Activated CD8-positive, alpha-beta T cell treated with anti-CD3 and anti-CD28 coated beads, Interleukin-2, amount 10 ng/mL, durations not matched to agents 7 days and 5 days (primary cell): Measurements from ENCODE around the gene CACNA2D1. TPM values are rescaled to one million over a fixed set of nuclear protein-coding genes. Genes with fewer than 3 reads are reported as not detected.

Source experiments
- ATAC-seq: fragments of 150-1000 bp; cut with Tn5 transposase; one replicate; pipeline ENCODE4 v1.10.0; 2021; ENCODE audit warnings: moderate library complexity
- CTCF ChIA-PET: fragments of 350-600 bp; sonication (Branson Sonifier 250); formaldehyde crosslinking; loops from one replicate; lab custom pipeline; 2021; ENCODE audit warnings: antibody characterized with exemption; lab: Charles Lee
- POLR2A ChIA-PET: fragments of 350-600 bp; sonication (Branson Sonifier 250); formaldehyde crosslinking; loops from one replicate; lab custom pipeline; 2021; ENCODE audit warnings: antibody characterized with exemption; lab: Charles Lee
- DNase-seq: peaks from one replicate; pipeline ENCODE4 v3.0.0-alpha.2; 2020
- H3K27ac Mint-ChIP-seq: one replicate; pipeline ENCODE4 v1.8.0; 2021; ENCODE audit warnings: mild to moderate bottlenecking, mixed read lengths
- H3K27me3 Mint-ChIP-seq: one replicate; pipeline ENCODE4 v1.8.0; 2021; ENCODE audit warnings: low read depth, mixed read lengths
- H3K36me3 Mint-ChIP-seq: one replicate; pipeline ENCODE4 v1.8.0; 2021; ENCODE audit warnings: low read depth, mixed read lengths
- H3K4me1 Mint-ChIP-seq: one replicate; pipeline ENCODE4 v1.8.0; 2021; ENCODE audit warnings: low read depth, mixed read lengths
- H3K4me3 Mint-ChIP-seq: one replicate; pipeline ENCODE4 v1.8.0; 2021; ENCODE audit warnings: mild to moderate bottlenecking, mixed read lengths
- H3K9me3 Mint-ChIP-seq: one replicate; pipeline ENCODE4 v1.8.0; 2022; ENCODE audit warnings: mixed read lengths; ENCODE audit not compliant: insufficient read depth
- total RNA-seq, 2 experiments: library from RNA; stranded (reverse); gene quantifications; one replicate each; pipeline ENCODE4 v1.2.3, GENCODE V29; 2021

CACNA2D1 gene
- total RNA-seq, 2 experiments from 2014 or later: not detected

- no peaks in the 10 kb centered on the region for H3K4me1 Mint-ChIP-seq
- no peaks in the 10 kb centered on the region for H3K36me3 Mint-ChIP-seq
- H3K4me3 Mint-ChIP-seq: no peak overlapping the region
- H3K9me3 Mint-ChIP-seq: no peaks in the 10 kb centered on the region
- ChIA-PET POLR2A (no interaction called here), CTCF (no interaction called here)
- no peaks in the 10 kb centered on the region for H3K27me3 Mint-ChIP-seq
- no peak for DNase-seq
- ATAC-seq: no peak
- no peak overlapping the region for H3K27ac Mint-ChIP-seq
Measured at GRCh38 chr7:81990395-81990794, 453.2 kb downstream of the CACNA2D1 start.

GRCh38 chr7:81986723-81987470 is 456.7 kb downstream of the CACNA2D1 start:
- CTCF ChIA-PET: no interaction called here
- Mint-ChIP-seq H3K4me1 (no peaks in the 10 kb centered on the region), H3K36me3 (no peaks in the 10 kb centered on the region), H3K27ac (no peak overlapping the region), H3K4me3 (no peak overlapping the region), H3K27me3 (no peaks in the 10 kb centered on the region), H3K9me3 (no peaks in the 10 kb centered on the region)
- DNase-seq (no peak), ATAC-seq (no peak)
- POLR2A ChIA-PET: no interaction called here

- ChIA-PET CTCF (no interaction called here), POLR2A (no interaction called here)
- ATAC-seq (no peak), DNase-seq (no peak)
- Mint-ChIP-seq H3K27me3 (no peaks in the 10 kb centered on the region), H3K27ac (no peak overlapping the region), H3K9me3 (peaks cover 4% of the 10 kb centered on the region), H3K4me1 (no peaks in the 10 kb centered on the region), H3K4me3 (no peak overlapping the region), H3K36me3 (no peaks in the 10 kb centered on the region)
Measured at GRCh38 chr7:81983406-81983805, 460.2 kb downstream of the CACNA2D1 start.

GRCh38 chr7:81973117-81973516 is 470.5 kb downstream of the CACNA2D1 start:
- ChIA-PET CTCF (no interaction called here), POLR2A (no interaction called here)
- DNase-seq (no peak), ATAC-seq (no peak)
- no peaks in the 10 kb centered on the region for H3K9me3 Mint-ChIP-seq
- no peak overlapping the region for H3K4me3 Mint-ChIP-seq
- H3K27me3 Mint-ChIP-seq: no peaks in the 10 kb centered on the region
- H3K36me3 Mint-ChIP-seq: no peaks in the 10 kb centered on the region
- H3K4me1 Mint-ChIP-seq: no peaks in the 10 kb centered on the region
- H3K27ac Mint-ChIP-seq: no peak overlapping the region

- H3K9me3 Mint-ChIP-seq: no peaks in the 10 kb centered on the region
- POLR2A ChIA-PET: no interaction called here
- DNase-seq (no peak), ATAC-seq (no peak)
- no peaks in the 10 kb centered on the region for H3K27me3 Mint-ChIP-seq
- no peaks in the 10 kb centered on the region for H3K36me3 Mint-ChIP-seq
- H3K27ac Mint-ChIP-seq: no peak overlapping the region
- H3K4me3 Mint-ChIP-seq: no peak overlapping the region
- CTCF ChIA-PET: no interaction called here
- H3K4me1 Mint-ChIP-seq: no peaks in the 10 kb centered on the region
Measured at GRCh38 chr7:81960026-81960425, 483.6 kb downstream of the CACNA2D1 start.

GRCh38 chr7:81957517-81957916 is 486.1 kb downstream of the CACNA2D1 start:
- POLR2A ChIA-PET: no interaction called here
- Mint-ChIP-seq H3K4me3 (no peak overlapping the region), H3K36me3 (no peaks in the 10 kb centered on the region), H3K27ac (no peak overlapping the region), H3K9me3 (no peaks in the 10 kb centered on the region), H3K27me3 (no peaks in the 10 kb centered on the region), H3K4me1 (no peaks in the 10 kb centered on the region)
- no peak for ATAC-seq
- CTCF ChIA-PET: no interaction called here
- no peak for DNase-seq

- Mint-ChIP-seq H3K27ac (no peak overlapping the region), H3K36me3 (no peaks in the 10 kb centered on the region), H3K4me1 (no peaks in the 10 kb centered on the region), H3K9me3 (no peaks in the 10 kb centered on the region), H3K4me3 (no peak overlapping the region), H3K27me3 (no peaks in the 10 kb centered on the region)
- ChIA-PET POLR2A (no interaction called here), CTCF (no interaction called here)
- ATAC-seq: no peak
- no peak for DNase-seq
Measured at GRCh38 chr7:81956520-81956919, 487.1 kb downstream of the CACNA2D1 start.

- ChIA-PET POLR2A (no interaction called here), CTCF (no interaction called here)
- ATAC-seq: no peak
- H3K9me3 Mint-ChIP-seq: no peaks in the 10 kb centered on the region
- no peaks in the 10 kb centered on the region for H3K4me1 Mint-ChIP-seq
- DNase-seq: no peak
- H3K36me3 Mint-ChIP-seq: no peaks in the 10 kb centered on the region
- no peak overlapping the region for H3K4me3 Mint-ChIP-seq
- no peak overlapping the region for H3K27ac Mint-ChIP-seq
- no peaks in the 10 kb centered on the region for H3K27me3 Mint-ChIP-seq
Measured at GRCh38 chr7:81949306-81949705, 494.3 kb downstream of the CACNA2D1 start.

GRCh38 chr7:81944058-81944457 is 499.5 kb downstream of the CACNA2D1 start:
- Mint-ChIP-seq H3K27me3 (no peaks in the 10 kb centered on the region), H3K36me3 (no peaks in the 10 kb centered on the region), H3K4me1 (no peaks in the 10 kb centered on the region), H3K27ac (no peak overlapping the region), H3K4me3 (no peak overlapping the region), H3K9me3 (no peaks in the 10 kb centered on the region)
- ATAC-seq: no peak
- ChIA-PET CTCF (no interaction called here), POLR2A (no interaction called here)
- no peak for DNase-seq

- Mint-ChIP-seq H3K9me3 (no peaks in the 10 kb centered on the region), H3K27me3 (no peaks in the 10 kb centered on the region), H3K27ac (no peak overlapping the region), H3K36me3 (no peaks in the 10 kb centered on the region), H3K4me1 (no peaks in the 10 kb centered on the region), H3K4me3 (no peak overlapping the region)
- DNase-seq (no peak), ATAC-seq (no peak)
- ChIA-PET CTCF (no interaction called here), POLR2A (no interaction called here)
Measured at GRCh38 chr7:81937091-81937490, 506.5 kb downstream of the CACNA2D1 start.

GRCh38 chr7:81934596-81935301 is 508.8 kb downstream of the CACNA2D1 start:
- Mint-ChIP-seq H3K9me3 (no peaks in the 10 kb centered on the region), H3K27ac (no peak overlapping the region), H3K36me3 (no peaks in the 10 kb centered on the region), H3K4me3 (no peak overlapping the region), H3K4me1 (no peaks in the 10 kb centered on the region), H3K27me3 (no peaks in the 10 kb centered on the region)
- ChIA-PET POLR2A (no interaction called here), CTCF (no interaction called here)
- DNase-seq: no peak
- no peak for ATAC-seq

GRCh38 chr7:81932936-81933335 is 510.6 kb downstream of the CACNA2D1 start:
- Mint-ChIP-seq H3K9me3 (no peaks in the 10 kb centered on the region), H3K4me3 (no peak overlapping the region), H3K4me1 (no peaks in the 10 kb centered on the region), H3K36me3 (no peaks in the 10 kb centered on the region), H3K27me3 (no peaks in the 10 kb centered on the region), H3K27ac (no peak overlapping the region)
- ATAC-seq (no peak), DNase-seq (no peak)
- CTCF ChIA-PET: no interaction called here
- POLR2A ChIA-PET: no interaction called here
